HG02798 (cell line): ENCODE data around the gene DENND1B.
A peak's percentile ranks its signal among the peaks of the same experiment; 100 is the strongest.
"Not testable (repeated sequence)": the region's sequence is repeated elsewhere in the genome, so short reads cannot be mapped to it uniquely, and the experiment has no call there.

Experiments used
- ATAC-seq: cut with Tn5 transposase; IDR thresholded peaks from one replicate; pipeline ENCODE4 v1.9.1; 2021; ENCODE audit warnings: mild to moderate bottlenecking; ENCODE audit not compliant: unreplicated experiment, poor library complexity

DENND1B gene

GRCh38 chr1:197783510-197783948, 8.2 kb upstream of the DENND1B start:
- no peak for ATAC-seq

GRCh38 chr1:197782722-197783360, 7.6 kb upstream of the DENND1B start:
- ATAC-seq, result no peak

DNA sequence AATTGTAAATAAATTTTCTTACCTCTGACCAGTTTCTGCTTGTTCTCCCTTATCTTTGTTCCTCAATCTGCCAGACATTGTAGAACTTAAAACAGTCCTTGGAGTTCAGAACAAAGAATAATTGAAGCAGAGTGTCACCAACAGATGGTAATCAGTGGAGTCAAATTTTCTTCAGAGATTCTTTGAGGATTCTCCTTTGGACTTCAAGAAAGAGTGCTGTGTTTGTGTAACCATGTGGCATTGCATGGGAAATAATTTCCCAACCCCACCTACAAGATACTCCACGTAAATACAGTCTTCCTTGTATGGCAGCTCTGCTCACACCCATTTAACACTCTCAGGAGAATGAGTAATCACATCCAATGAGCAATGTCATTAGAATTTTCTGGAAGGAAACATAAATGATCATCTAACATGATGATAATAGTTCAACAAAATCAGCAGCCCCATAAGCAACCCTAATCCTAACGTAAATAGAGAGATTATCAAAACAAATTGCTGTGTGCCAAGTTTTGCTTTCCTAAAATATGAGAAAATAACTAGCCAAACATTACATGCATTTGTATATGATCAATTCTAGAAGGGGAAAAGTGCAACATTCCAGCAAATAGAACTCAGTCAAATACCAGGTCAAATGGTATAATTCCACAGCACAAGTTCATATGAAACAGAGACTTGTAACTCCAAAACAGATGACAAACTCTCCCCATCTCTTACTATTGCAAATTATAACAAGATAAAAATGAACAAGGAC, 6.9 kb upstream of the DENND1B start:
- ATAC-seq, result no peak

- ATAC-seq, result no peak
Observed at GRCh38 chr1:197779921-197780320, 4.6 kb upstream of the DENND1B start.

GRCh38 chr1:197778366-197778945, 3.2 kb upstream of the DENND1B start:
- no peak for ATAC-seq

- peak; percentile 26 for ATAC-seq
Observed at GRCh38 chr1:197776351-197777105, 1.2 kb upstream of the DENND1B start.

DNA sequence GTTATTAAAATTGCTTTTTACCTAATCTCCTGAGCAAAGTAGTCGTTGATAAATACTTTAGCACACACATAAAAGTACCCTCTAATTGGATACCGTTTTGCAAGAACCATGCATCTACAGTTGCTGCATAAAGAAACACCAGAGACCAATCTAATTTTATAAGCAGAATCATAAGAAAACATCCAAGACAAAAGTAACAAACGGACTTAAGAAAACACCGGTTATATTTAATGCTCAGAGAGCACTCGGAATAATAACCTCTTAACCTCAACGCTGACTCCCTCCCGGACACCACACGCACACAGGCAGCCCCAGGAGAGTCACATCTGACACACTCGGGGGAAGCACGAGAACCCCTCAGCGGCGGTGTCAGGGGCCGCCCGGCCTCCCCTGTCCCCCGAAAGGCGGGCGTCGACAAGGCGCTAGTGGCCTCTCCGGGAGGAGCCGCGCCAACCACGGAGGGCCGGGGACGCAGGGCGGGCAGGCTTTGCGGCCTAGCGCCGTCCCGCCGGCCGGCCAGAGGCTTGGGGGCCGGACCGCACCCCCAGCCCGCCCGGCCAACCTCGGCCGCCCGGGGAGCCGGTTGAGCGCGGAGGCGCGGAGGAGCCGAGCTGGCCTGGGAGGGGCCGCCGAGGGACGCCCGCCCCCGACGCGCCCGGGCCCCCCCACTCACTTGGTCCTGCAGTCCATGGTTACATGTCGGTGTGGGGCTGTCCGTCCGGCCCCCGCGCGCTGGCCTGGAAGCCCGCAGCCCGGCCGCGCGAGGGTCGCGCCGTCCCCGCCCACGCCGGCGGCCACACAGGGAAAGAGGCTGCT, 606 bp downstream of the DENND1B start:
- ATAC-seq, result peak; percentile 46

DNA sequence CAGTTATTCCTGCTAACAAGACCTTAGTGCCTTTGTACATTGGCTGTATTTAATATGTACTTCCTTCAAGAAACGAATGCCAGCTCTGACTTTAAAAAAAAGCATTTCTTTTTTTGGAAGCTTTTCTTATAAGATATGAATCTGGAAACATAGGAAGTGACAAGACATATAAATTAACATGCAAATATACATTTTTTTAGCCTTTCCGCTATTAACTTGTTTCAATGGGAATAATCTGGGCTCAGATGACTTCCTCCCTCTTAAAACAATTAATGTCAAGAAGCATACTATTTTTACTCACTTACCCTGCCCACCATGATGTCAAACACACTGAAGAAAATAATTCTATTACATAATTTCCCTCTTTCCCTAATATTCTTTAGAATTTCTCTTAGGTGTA, 1.4 kb downstream of the DENND1B start:
- no peak for ATAC-seq

- ATAC-seq, result no peak
Observed at GRCh38 chr1:197771904-197772556, 3.2 kb downstream of the DENND1B start.

DNA sequence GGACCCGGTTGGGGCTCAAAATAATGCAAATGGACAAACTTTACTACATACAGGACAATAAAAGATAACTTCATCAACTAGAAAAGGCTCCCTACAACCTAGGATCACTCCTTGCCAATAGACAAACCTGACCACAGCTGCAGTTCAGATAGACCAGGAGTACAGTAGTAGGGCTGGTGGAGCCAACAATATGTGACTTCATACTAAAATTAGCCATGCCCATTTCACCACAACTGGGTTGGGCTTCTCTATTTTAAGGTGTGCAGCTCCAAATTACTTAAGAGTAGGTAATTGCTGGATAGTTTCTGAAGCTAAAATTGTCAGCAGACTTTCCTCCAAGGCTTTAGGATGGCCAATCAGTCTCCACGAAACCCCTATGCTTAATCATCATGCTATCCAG, 3.9 kb downstream of the DENND1B start:
- ATAC-seq, result no peak

- no peak for ATAC-seq
Observed at GRCh38 chr1:197770243-197770642, 5.0 kb downstream of the DENND1B start.

- ATAC-seq, result no peak
Observed at GRCh38 chr1:197769287-197769686, 6.0 kb downstream of the DENND1B start.

- ATAC-seq, result no peak
Observed at GRCh38 chr1:197768014-197768805, 7.1 kb downstream of the DENND1B start.

DNA sequence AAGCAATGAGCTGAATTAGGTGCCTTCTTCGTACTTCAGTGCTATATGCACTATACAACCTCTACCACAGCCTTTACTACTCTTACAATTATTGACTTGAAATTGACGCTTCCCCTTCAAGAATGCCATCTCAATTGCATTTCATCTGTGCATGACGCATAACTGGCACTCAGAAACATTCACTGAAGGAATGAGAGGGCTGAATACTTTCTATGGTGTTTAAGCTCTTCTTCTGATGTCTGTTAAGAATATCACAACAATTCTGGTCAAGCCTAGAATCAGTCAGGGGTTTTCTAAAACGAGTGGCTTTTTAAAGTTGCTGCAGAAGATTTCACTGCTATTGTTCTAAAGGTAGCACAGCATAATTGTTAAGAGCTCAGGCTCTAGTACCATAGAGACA, 11.5 kb downstream of the DENND1B start:
- no peak for ATAC-seq

- no peak for ATAC-seq
Observed at GRCh38 chr1:197763307-197763706, 12.0 kb downstream of the DENND1B start.

DNA sequence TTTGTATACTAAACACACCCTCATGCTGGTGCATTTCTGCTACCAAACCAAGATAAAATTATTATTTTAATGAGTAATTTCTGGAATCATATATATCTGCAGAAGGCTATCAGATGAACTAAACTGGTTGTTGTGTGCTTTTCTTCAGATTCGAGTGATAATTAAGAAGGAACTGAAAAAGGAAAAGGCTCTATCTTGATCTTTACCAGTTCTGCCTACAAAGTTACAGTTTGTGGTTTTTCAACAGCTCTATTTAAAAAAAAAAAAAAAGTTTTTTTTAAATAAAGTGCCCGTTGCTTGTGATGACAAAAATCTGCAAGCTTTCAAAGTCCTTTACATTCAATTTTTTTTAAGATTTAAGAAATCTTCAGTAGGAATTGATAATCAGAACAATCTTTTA, 13.6 kb downstream of the DENND1B start:
- peak; percentile 70 for ATAC-seq

GRCh38 chr1:197755553-197755952, 19.7 kb downstream of the DENND1B start:
- not testable (repeated sequence) for ATAC-seq

- ATAC-seq, result not testable (repeated sequence)
Observed at GRCh38 chr1:197752652-197753164, 22.6 kb downstream of the DENND1B start.

DNA sequence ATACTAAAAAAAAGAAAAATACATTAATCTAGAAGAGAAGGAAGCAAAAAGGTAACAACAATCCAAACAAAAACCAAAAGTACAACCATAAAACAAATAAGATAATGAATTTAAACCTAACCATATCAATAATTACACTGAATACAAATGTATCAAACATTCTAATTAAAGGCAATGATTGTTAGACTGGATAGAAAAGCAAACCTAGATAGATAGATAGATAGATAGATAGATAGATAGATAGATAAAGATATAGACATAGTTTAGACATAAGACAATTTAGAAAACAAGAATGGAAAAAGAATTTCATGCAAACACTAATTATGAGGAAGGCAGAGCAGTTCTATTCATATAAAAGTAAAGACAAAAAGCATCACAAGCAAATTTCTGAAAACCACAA, 24.9 kb downstream of the DENND1B start:
- no peak for ATAC-seq
